ENCODE measurements around the gene CIB1. TPM values are rescaled to one million over a fixed set of nuclear protein-coding genes. Genes with fewer than 3 reads are reported as not detected.

CIB1 gene
- total RNA-seq, 1 experiment from 2014 or later, result 23.0 TPM

DNA sequence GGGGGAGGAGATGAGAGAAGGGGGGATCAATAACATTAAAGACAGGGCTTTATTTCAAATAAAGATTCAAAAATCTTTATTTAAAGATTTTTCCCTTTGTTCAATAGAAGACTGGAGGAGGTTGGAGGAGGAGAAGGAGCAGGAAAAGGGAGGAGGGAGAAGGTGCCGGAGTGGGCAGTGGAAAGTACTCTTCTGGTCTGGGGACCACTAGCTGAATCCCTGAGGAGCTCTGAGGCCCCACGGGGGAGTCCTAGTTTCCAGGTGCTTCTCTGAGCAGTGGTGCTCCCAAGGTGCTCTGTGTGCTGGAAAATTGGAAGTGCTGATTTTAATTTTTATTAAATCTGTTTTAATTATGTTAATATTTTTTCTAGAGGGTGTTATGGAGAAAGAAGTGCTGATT lies 52.0 kb downstream of the CIB1 start:
- Histone ChIP-seq H2BK5ac (ENCODE audit: insufficient read length, low read length) (no peak overlapping the region), H3K27ac (ENCODE audit: insufficient read length, low read depth, low read length) (no peak overlapping the region), H4K5ac (ENCODE audit: insufficient read length, low read depth, low read length) (no peak overlapping the region), H3T11ph (ENCODE audit: low read length) (no peak overlapping the region), H4K8ac (replicated peaks; ENCODE audit: insufficient read length, low read depth, low read length) (no peak overlapping the region), H3K79me1 (ENCODE audit: insufficient read depth, low read depth, low read length, poor library complexity, severe bottlenecking) (no peaks in the 10 kb centered on the region), H3K4me1 (ENCODE audit: insufficient read depth, low read length) (no peaks in the 10 kb centered on the region; the same call in 1 of the 2 replicates), H4K91ac (ENCODE audit: insufficient read length, low read depth, low read length) (no peak overlapping the region), H3K79me2 (ENCODE audit: insufficient read depth, low read length) (no peaks in the 10 kb centered on the region), H2AK5ac (ENCODE audit: insufficient read length, low read length) (no peak overlapping the region), H4K20me1 (ENCODE audit: control insufficient read depth, insufficient read depth, insufficient read length) (no peaks in the 10 kb centered on the region), H2AFZ (ENCODE audit: low read length) (no peak overlapping the region), H3K14ac (ENCODE audit: insufficient read depth, low read length) (no peak overlapping the region), H2BK20ac (ENCODE audit: low read depth, low read length, poor library complexity, severe bottlenecking) (no peak overlapping the region), H3K23ac (ENCODE audit: insufficient read length, low read depth, low read length) (no peak overlapping the region), H3K4me2 (ENCODE audit: insufficient read depth, insufficient read length, low read length) (no peak overlapping the region), H3K18ac (ENCODE audit: insufficient read length, low read depth, low read length) (no peak overlapping the region), H3K4ac (ENCODE audit: low read depth, low read length) (no peak overlapping the region), H3K23me2 (ENCODE audit: insufficient read length, low read depth, low read length, poor library complexity, severe bottlenecking) (peaks cover 4% of the 10 kb centered on the region), H2BK12ac (ENCODE audit: insufficient read length, low read depth, low read length) (no peak overlapping the region), H3K9me3 (ENCODE audit: control insufficient read depth, low read depth, low read length) (no peaks in the 10 kb centered on the region), H2BK120ac (ENCODE audit: low read depth, low read length, poor library complexity, severe bottlenecking) (no peak overlapping the region), H2BK15ac (ENCODE audit: low read depth, low read length) (no peak overlapping the region), H3K27me3 (ENCODE audit: insufficient read depth, low read length) (no peaks in the 10 kb centered on the region), H3K9ac (ENCODE audit: extremely low read depth, insufficient read length, low read length) (no peak overlapping the region), H3K56ac (ENCODE audit: insufficient read length, low read depth, low read length) (no peak overlapping the region)
- Mint-ChIP-seq H3K27ac (peak overlapping the region in 1 of 3 experiments; percentile 5; a peak in 1 of 7 replicates), H3K9me3 (no peaks in the 10 kb centered on the region; a peak in 1 of 5 replicates), H3K27me3 (ENCODE audit: low read depth) (peaks cover 5% of the 10 kb centered on the region), H3K36me3 (ENCODE audit: insufficient read depth in 1 of 3, low read depth in 3 of 3) (no peaks in the 10 kb centered on the region; a peak in 1 of 7 replicates), H3K4me3 (no peak overlapping the region), H3K4me1 (peaks cover 21 to 35% of the 10 kb centered on the region in 2 experiments)
- no peak for TF ChIP-seq CTCF (conservative IDR thresholded peaks at IDR 0.05)
- no CpG with 5 or more reads among the region's 2 CpGs for WGBS (ENCODE audit: extremely low coverage, insufficient read length, low lambda C conversion rate)
- no peak for DNase-seq

Other genes starting within 250 kb of the CIB1 start
- 40.7 and 42.8 TPM in 2 replicates for gene ZNF710, start 232.6 kb downstream of the CIB1 start, total RNA-seq (2021)
- gene IDH2, start 131.5 kb downstream of the CIB1 start, total RNA-seq (2021), result 57.7 and 62.5 TPM in 2 replicates
- 32.5 and 33.2 TPM in 2 replicates for gene SEMA4B, start 32.6 kb downstream of the CIB1 start, total RNA-seq (2021)
- gene GDPGP1, start 268 bp upstream of the CIB1 start, total RNA-seq (2021), result 6.7 and 9.7 TPM in 2 replicates
- gene TTLL13, start 15.6 kb upstream of the CIB1 start, total RNA-seq (2021), result not detected in 2 replicates
- 79.2 and 80.2 TPM in 2 replicates for gene NGRN, start 31.7 kb upstream of the CIB1 start, total RNA-seq (2021)
- gene ZNF774, start 118.3 kb upstream of the CIB1 start, total RNA-seq (2021), result 1.0 and 2.5 TPM in 2 replicates
- gene IQGAP1, start 154.3 kb upstream of the CIB1 start, total RNA-seq (2021), result 67.0 and 72.4 TPM in 2 replicates

Data from H9 (cell line).